DOHH2 (cell line): Measurements from ENCODE around the gene FBN1.

Experiments used
- EZH2phosphoT487 ChIP-seq: fragments of 200-600 bp; sonication (generic); IDR thresholded peaks from 2 replicates; pipeline ENCODE4 v1.6.1; 2017; ENCODE audit warnings: borderline replicate concordance, mild to moderate bottlenecking, antibody characterized with exemption, low read length, moderate library complexity, mixed read lengths
- TF ChIP-seq, protein P1 (sequence below): fragments of 200-600 bp; sonication (generic); IDR thresholded peaks from one replicate; pipeline ENCODE4 v1.5.1; 2014; ENCODE audit warnings: antibody characterized with exemption, mild to moderate bottlenecking, low read depth, low read length; ENCODE audit not compliant: poor library complexity, severe bottlenecking

DNA sequence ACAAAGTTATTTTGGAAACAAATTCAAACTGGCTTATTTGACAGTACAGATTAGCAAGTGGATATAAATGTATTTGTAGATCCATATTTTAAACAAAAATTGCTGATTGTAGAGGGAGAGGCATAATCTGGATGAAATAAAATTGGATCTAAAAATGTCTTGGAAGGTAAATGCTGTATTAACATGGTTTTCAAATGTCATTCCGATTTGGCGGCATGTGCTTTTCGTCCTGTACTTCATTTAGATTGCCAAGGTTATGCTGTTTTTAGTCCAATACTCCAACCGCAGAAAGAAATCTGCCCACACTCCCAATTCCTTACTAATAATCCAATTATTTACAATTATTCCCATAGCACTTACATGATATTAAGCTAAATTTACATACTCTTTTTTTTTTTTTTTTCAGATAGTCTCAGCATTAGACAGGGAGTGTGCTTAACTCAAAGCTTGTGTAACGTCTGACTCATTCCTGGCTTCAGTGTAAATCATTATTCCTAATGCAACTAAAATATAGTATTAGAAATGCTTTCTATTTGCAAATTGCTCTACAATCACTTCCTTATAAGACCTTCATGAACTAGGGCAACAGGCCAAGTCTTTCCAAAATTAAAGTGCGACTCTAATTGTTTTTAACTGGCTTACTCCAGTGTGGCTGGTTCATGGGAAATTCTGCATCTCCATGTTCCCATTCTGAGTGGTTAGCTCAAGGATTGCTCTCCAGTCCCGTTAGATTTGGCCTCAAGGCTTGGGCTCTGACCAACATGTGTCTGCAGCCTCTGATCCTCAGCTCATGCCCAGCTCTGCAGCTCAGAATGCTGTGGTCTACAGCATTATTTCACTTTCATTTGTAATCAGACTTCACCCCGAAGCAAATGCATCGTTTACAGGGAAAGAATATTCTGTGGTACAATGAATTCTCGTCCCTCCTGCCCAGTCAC lies 103.9 kb downstream of the FBN1 start:
- TF ChIP-seq, protein P1, sequence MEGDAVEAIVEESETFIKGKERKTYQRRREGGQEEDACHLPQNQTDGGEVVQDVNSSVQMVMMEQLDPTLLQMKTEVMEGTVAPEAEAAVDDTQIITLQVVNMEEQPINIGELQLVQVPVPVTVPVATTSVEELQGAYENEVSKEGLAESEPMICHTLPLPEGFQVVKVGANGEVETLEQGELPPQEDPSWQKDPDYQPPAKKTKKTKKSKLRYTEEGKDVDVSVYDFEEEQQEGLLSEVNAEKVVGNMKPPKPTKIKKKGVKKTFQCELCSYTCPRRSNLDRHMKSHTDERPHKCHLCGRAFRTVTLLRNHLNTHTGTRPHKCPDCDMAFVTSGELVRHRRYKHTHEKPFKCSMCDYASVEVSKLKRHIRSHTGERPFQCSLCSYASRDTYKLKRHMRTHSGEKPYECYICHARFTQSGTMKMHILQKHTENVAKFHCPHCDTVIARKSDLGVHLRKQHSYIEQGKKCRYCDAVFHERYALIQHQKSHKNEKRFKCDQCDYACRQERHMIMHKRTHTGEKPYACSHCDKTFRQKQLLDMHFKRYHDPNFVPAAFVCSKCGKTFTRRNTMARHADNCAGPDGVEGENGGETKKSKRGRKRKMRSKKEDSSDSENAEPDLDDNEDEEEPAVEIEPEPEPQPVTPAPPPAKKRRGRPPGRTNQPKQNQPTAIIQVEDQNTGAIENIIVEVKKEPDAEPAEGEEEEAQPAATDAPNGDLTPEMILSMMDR: no peak
- TF ChIP-seq EZH2phosphoT487: no peak
